A549 (cell line): ENCODE results near the gene NDC1. TPM values are rescaled to one million over a fixed set of nuclear protein-coding genes. Genes with fewer than 3 reads are reported as not detected.
"Not testable (repeated sequence)": the region's sequence is repeated elsewhere in the genome, so short reads cannot be mapped to it uniquely, and the experiment has no call there.

Experiments used
- ATAC-seq, 2 experiments: fragments of 200-7000 bp in 1 of 2; fragments of >200 bp in 1 of 2; cut with Nextera tagmentation in 1 of 2; cut with Tn5 transposase in 1 of 2; 3 replicates each; pipeline versions ENCODE4 v1.8.0 to v1.9.1; 2018 to 2020; ENCODE audit warnings: mild to moderate bottlenecking in 1 of 2, moderate library complexity in 1 of 2
- CTCF ChIA-PET: fragments of 300-600 bp; sonication (Branson Sonifier 250); formaldehyde crosslinking; extraction: SDS; loops from one replicate; lab custom pipeline; 2021; ENCODE audit warnings: antibody characterized with exemption, inconsistent platforms; lab: Yijun Ruan, JAX
- POLR2A ChIA-PET: fragments of 350-600 bp; formaldehyde crosslinking; extraction: SDS; loops from one replicate; lab custom pipeline; 2021; ENCODE audit warnings: antibody characterized with exemption, inconsistent platforms; lab: Yijun Ruan, JAX
- DNase-seq, 2 experiments: peaks; one replicate each; pipeline versions ENCODE4 v3.0.0 to v3.0.0-alpha.2; 2011 to 2016; ENCODE audit warnings: low read depth in 1 of 2, low spot score in 1 of 2
- FAIRE-seq: peaks from 2 replicates; lab custom pipeline; 2011; peaks lifted over from hg19 to GRCh38; lab: Jason Lieb, UNC
- H3K27ac ChIP-seq, 2 experiments: fragments of >200 bp; sonication (Bioruptor Twin); formaldehyde crosslinking; 3 replicates each; pipeline ENCODE4 v1.5.1; 2016 to 2017
- H3K4me1 ChIP-seq: fragments of >200 bp; sonication (Bioruptor Twin); formaldehyde crosslinking; 3 replicates; pipeline ENCODE4 v1.6.1; 2016
- H3K4me2 ChIP-seq: fragments of >200 bp; sonication (Bioruptor Twin); formaldehyde crosslinking; 3 replicates; pipeline ENCODE4 v1.6.1; 2016
- H3K4me3 ChIP-seq: fragments of >200 bp; sonication (Bioruptor Twin); formaldehyde crosslinking; 3 replicates; pipeline ENCODE4 v1.5.1; 2016
- H3K9me3 ChIP-seq: fragments of >200 bp; sonication (Bioruptor Twin); formaldehyde crosslinking; 3 replicates; pipeline ENCODE4 v1.6.1; 2016
- BHLHE40 ChIP-seq: IDR thresholded peaks from 2 replicates; pipeline ENCODE4 v1.6.1; 2012; ENCODE audit warnings: low read depth, low read length, inconsistent platforms
- CTCF ChIP-seq: fragments of >200 bp; sonication (Bioruptor Twin); formaldehyde crosslinking; IDR thresholded peaks from 3 replicates; pipeline ENCODE4 v1.5.1; 2016
- E2F6 ChIP-seq: IDR thresholded peaks from 2 replicates; pipeline ENCODE4 v1.6.1; 2012; ENCODE audit warnings: low read depth, borderline replicate concordance
- EHF ChIP-seq: fragments of 250-450 bp; sonication (Bioruptor Pico); IDR thresholded peaks from 2 replicates; pipeline ENCODE4 v1.5.0; 2020; ENCODE audit warnings: mild to moderate bottlenecking
- FOXS1 ChIP-seq: fragments of 250-450 bp; sonication (Bioruptor Pico); IDR thresholded peaks from 2 replicates; pipeline ENCODE4 v1.5.0; 2020; ENCODE audit warnings: mild to moderate bottlenecking, moderate library complexity
- HOXA7 ChIP-seq: fragments of 250-450 bp; sonication (Bioruptor Pico); IDR thresholded peaks from 2 replicates; pipeline ENCODE4 v1.5.0; 2020; ENCODE audit warnings: mild to moderate bottlenecking, moderate library complexity
- MAFK ChIP-seq: fragments of 450-650 bp; IDR thresholded peaks from 2 replicates; pipeline ENCODE4 v1.6.1; 2014; ENCODE audit not compliant: partially characterized antibody
- REST ChIP-seq: fragments of 200-600 bp; sonication (generic); IDR thresholded peaks from 2 replicates; pipeline ENCODE4 v1.6.1; 2016; ENCODE audit warnings: antibody characterized with exemption, mild to moderate bottlenecking, moderate library complexity
- RFX5 ChIP-seq: fragments of 450-650 bp; IDR thresholded peaks from 2 replicates; pipeline ENCODE4 v1.7.1; 2014; ENCODE audit warnings: antibody characterized with exemption, mild to moderate bottlenecking, moderate library complexity
- TFCP2L1 ChIP-seq: fragments of 250-450 bp; sonication (Bioruptor Pico); IDR thresholded peaks from 2 replicates; pipeline ENCODE4 v1.5.0; 2021; ENCODE audit warnings: mild to moderate bottlenecking
- WGBS: methylation state at CpG from one replicate; pipeline ENCODE4 v1.1.6; 2017; ENCODE audit errors: missing lambda C conversion rate; 5-methylcytosine and 5-hydroxymethylcytosine counted together
- polyA plus RNA-seq, 4 experiments: library from polyadenylated mRNA; depleted of rRNA in 3 of 4; stranded (reverse); fragments of >200 nt; fragmentation: RNase III in 1 of 4; extraction: RNeasy Plus Mini Kit Qiagen cat#74134 plus additional on column Dnase treatment in 1 of 4; gene quantifications; 2 replicates in 3 of 4; 3 replicates in 1 of 4; pipeline ENCODE4 v1.2.3, GENCODE V29; 2011 to 2017

Gene NDC1
- polyA plus RNA-seq, 2 of the 4 experiments (the other 2 are of a cell fraction) = 26.4 to 49.5 TPM

- TF ChIP-seq REST = no peak
These were observed 18.7 kb downstream of the NDC1 start (continued) for GRCh38 chr1:53819387-53819786.

- WGBS = 83% methylated on average over 1 of the region's 1 CpG
- DNase-seq, H3K9me3 ChIP-seq, FAIRE-seq, H3K4me2 ChIP-seq, H3K27ac ChIP-seq, POLR2A ChIA-PET, ATAC-seq, H3K4me3 ChIP-seq, H3K4me1 ChIP-seq: not testable (repeated sequence)
- CTCF ChIA-PET = interaction anchor here (2.7 kb wide), 1 partner anchor 10 kb away, joined by 7 read pairs; no protein-coding TSS in a partner anchor
These were observed 21.5 kb downstream of the NDC1 start for GRCh38 chr1:53816584-53816983.

GRCh38 chr1:53815484-53815883, 22.6 kb downstream of the NDC1 start:
- CTCF ChIA-PET = interaction anchor here (2.7 kb wide), 1 partner anchor 11 kb away, joined by 7 read pairs; no protein-coding TSS in a partner anchor
- H3K4me2 ChIP-seq, DNase-seq, H3K27ac ChIP-seq, ATAC-seq, H3K9me3 ChIP-seq, H3K4me3 ChIP-seq, FAIRE-seq, POLR2A ChIA-PET, H3K4me1 ChIP-seq: not testable (repeated sequence)
- WGBS = 92% methylated on average over 1 of the region's 1 CpG

GRCh38 chr1:53811414-53811851, 26.7 kb downstream of the NDC1 start:
- 68% methylated on average over 3 of the region's 4 CpGs for WGBS
- ATAC-seq (peak in 1 of 2 experiments; percentile 45; a peak in 3 of 6 replicates), DNase-seq (peak in 1 of 2 experiments; percentile 35), FAIRE-seq (no peak)
- ChIA-PET CTCF (interaction anchor here (0.6 to 1.1 kb wide), 2 partner anchors 15 to 31 kb away, joined by 3 read pairs; no protein-coding TSS in a partner anchor), POLR2A (no interaction called here)
- TF ChIP-seq MAFK = peak; percentile 8
- no peak for TF ChIP-seq TFCP2L1
- Histone ChIP-seq H3K4me3 (no peak overlapping the region), H3K27ac (peak overlapping the region in 1 of 2 experiments; percentile 73; a peak in 3 of 6 replicates), H3K4me2 (no peak overlapping the region), H3K4me1 (no peaks in the 10 kb centered on the region; the same call in 2 of the 3 replicates), H3K9me3 (no peaks in the 10 kb centered on the region)

GRCh38 chr1:53810497-53810896, 27.6 kb downstream of the NDC1 start:
- Histone ChIP-seq H3K4me2 (no peak overlapping the region), H3K4me3 (no peak overlapping the region), H3K9me3 (no peaks in the 10 kb centered on the region), H3K27ac (no peak overlapping the region), H3K4me1 (no peaks in the 10 kb centered on the region; the same call in 2 of the 3 replicates)
- no peak for DNase-seq
- no peak for FAIRE-seq
- TF ChIP-seq FOXS1 (CRISPR knock-in tag) (no peak), CTCF (no peak), E2F6 (no peak), RFX5 (no peak), EHF (CRISPR knock-in tag) (no peak), BHLHE40 (no peak), HOXA7 (CRISPR knock-in tag) (no peak)
- CTCF ChIA-PET = interaction anchor here (0.9 to 1.3 kb wide), 2 partner anchors 325 to 326 kb away, joined by 4 read pairs; no protein-coding TSS in a partner anchor
- WGBS = 79% methylated on average over 2 of the region's 2 CpGs
- ATAC-seq = no peak
- POLR2A ChIA-PET = no interaction called here
